DOHH2 (cell line): ENCODE results near the gene GMDS.

Experiments used
- H3F3A ChIP-seq: fragments of 200-600 bp; sonication (generic), shearing (Covaris generic); 2 replicates; pipeline ENCODE4 v1.6.0; 2016; ENCODE audit warnings: antibody characterized with exemption, mild to moderate bottlenecking; ENCODE audit not compliant: control insufficient read depth, insufficient read depth
- H3K27ac ChIP-seq: fragments of 200-600 bp; sonication (generic); 2 replicates; pipeline ENCODE4 v1.5.1; 2014; ENCODE audit warnings: low read depth, mild to moderate bottlenecking, low read length, moderate library complexity
- H3K27me3 ChIP-seq: fragments of 200-600 bp; sonication (generic); 2 replicates; pipeline ENCODE4 v1.6.1; 2014; ENCODE audit warnings: mild to moderate bottlenecking, low read length, mixed read lengths; ENCODE audit not compliant: control insufficient read depth
- H3K36me3 ChIP-seq: fragments of 200-600 bp; sonication (generic); 2 replicates; pipeline ENCODE4 v1.6.1; 2014; ENCODE audit warnings: mild to moderate bottlenecking, low read length, moderate library complexity, mixed read lengths; ENCODE audit not compliant: control insufficient read depth
- H3K4me1 ChIP-seq: fragments of 200-600 bp; sonication (generic); 2 replicates; pipeline ENCODE4 v1.6.1; 2014; ENCODE audit warnings: mild to moderate bottlenecking, low read length, mixed read lengths; ENCODE audit not compliant: control insufficient read depth
- H3K4me2 ChIP-seq: fragments of 200-600 bp; sonication (generic); 2 replicates; pipeline ENCODE4 v1.6.0; 2014; ENCODE audit warnings: mild to moderate bottlenecking, low read length, moderate library complexity
- H3K4me3 ChIP-seq: fragments of 200-600 bp; sonication (generic); 2 replicates; pipeline ENCODE4 v1.5.1; 2014; ENCODE audit warnings: mild to moderate bottlenecking, low read length, mixed read lengths
- H3K79me2 ChIP-seq: fragments of 200-600 bp; sonication (generic); 2 replicates; pipeline ENCODE4 v1.6.1; 2014; ENCODE audit warnings: mild to moderate bottlenecking, low read length, mixed read lengths; ENCODE audit not compliant: control insufficient read depth
- H3K9me2 ChIP-seq: fragments of 200-600 bp; sonication (generic); replicated peaks from 2 replicates; pipeline ENCODE4 v1.6.1; 2014; ENCODE audit warnings: mild to moderate bottlenecking, low read length, mixed read lengths; ENCODE audit not compliant: control insufficient read depth
- H3K9me3 ChIP-seq: fragments of 200-600 bp; sonication (generic); 2 replicates; pipeline ENCODE4 v1.6.1; 2014; ENCODE audit warnings: antibody characterized with exemption, low read length, mixed read lengths; ENCODE audit not compliant: control insufficient read depth, insufficient read depth
- H4K20me1 ChIP-seq: fragments of 200-600 bp; sonication (generic); 2 replicates; pipeline ENCODE4 v1.6.0; 2014; ENCODE audit warnings: low read depth, mild to moderate bottlenecking, antibody characterized with exemption, low read length, moderate library complexity; ENCODE audit not compliant: control insufficient read depth, insufficient read depth
- CTCF ChIP-seq: fragments of 200-600 bp; sonication (generic); IDR thresholded peaks from one replicate; pipeline ENCODE4 v1.5.1; 2014; ENCODE audit warnings: antibody characterized with exemption, mild to moderate bottlenecking, low read depth, low read length; ENCODE audit not compliant: poor library complexity, severe bottlenecking
- EZH2phosphoT487 ChIP-seq: fragments of 200-600 bp; sonication (generic); IDR thresholded peaks from 2 replicates; pipeline ENCODE4 v1.6.1; 2017; ENCODE audit warnings: borderline replicate concordance, mild to moderate bottlenecking, antibody characterized with exemption, low read length, moderate library complexity, mixed read lengths

GMDS gene

GRCh38 chr6:2053691-2054090, 191.7 kb downstream of the GMDS start:
- Histone ChIP-seq H3K4me3 (no peak overlapping the region), H3K9me2 (no peaks in the 10 kb centered on the region), H3K36me3 (no peaks in the 10 kb centered on the region), H3K9me3 (no peaks in the 10 kb centered on the region), H4K20me1 (no peaks in the 10 kb centered on the region), H3K4me1 (no peaks in the 10 kb centered on the region), H3K4me2 (no peak overlapping the region), H3K27ac (no peak overlapping the region), H3K79me2 (no peaks in the 10 kb centered on the region), H3K27me3 (no peaks in the 10 kb centered on the region), H3F3A (no peaks in the 10 kb centered on the region)
- TF ChIP-seq CTCF = no peak
- no peak for TF ChIP-seq EZH2phosphoT487

- H4K20me1 ChIP-seq = no peaks in the 10 kb centered on the region
- TF ChIP-seq EZH2phosphoT487 = no peak
- no peak for TF ChIP-seq CTCF
- H3K4me2 ChIP-seq = no peak overlapping the region
- H3F3A ChIP-seq = no peaks in the 10 kb centered on the region
- H3K27me3 ChIP-seq = no peaks in the 10 kb centered on the region
- no peak overlapping the region for H3K27ac ChIP-seq
- no peaks in the 10 kb centered on the region for H3K4me1 ChIP-seq
- no peaks in the 10 kb centered on the region for H3K36me3 ChIP-seq
- H3K9me2 ChIP-seq = no peaks in the 10 kb centered on the region
- no peak overlapping the region for H3K4me3 ChIP-seq
- H3K9me3 ChIP-seq = no peaks in the 10 kb centered on the region; the same call in 1 of the 2 replicates
- H3K79me2 ChIP-seq = no peaks in the 10 kb centered on the region
These were observed 197.6 kb downstream of the GMDS start for GRCh38 chr6:2047855-2048254.

GRCh38 chr6:2044192-2044591, 201.2 kb downstream of the GMDS start:
- no peak overlapping the region for H3K4me3 ChIP-seq
- no peaks in the 10 kb centered on the region for H3K9me2 ChIP-seq
- no peaks in the 10 kb centered on the region; the same call in 1 of the 2 replicates for H3K9me3 ChIP-seq
- no peaks in the 10 kb centered on the region for H3F3A ChIP-seq
- H3K79me2 ChIP-seq = no peaks in the 10 kb centered on the region
- no peaks in the 10 kb centered on the region for H3K27me3 ChIP-seq
- no peaks in the 10 kb centered on the region for H4K20me1 ChIP-seq
- H3K36me3 ChIP-seq = no peaks in the 10 kb centered on the region
- H3K4me2 ChIP-seq = no peak overlapping the region
- H3K27ac ChIP-seq = no peak overlapping the region
- TF ChIP-seq CTCF (no peak), EZH2phosphoT487 (no peak)
- no peaks in the 10 kb centered on the region for H3K4me1 ChIP-seq
